ENCODE data around the gene BFSP2.

The BFSP2 gene

GRCh38 chr3:133464573-133464972 is 64.7 kb downstream of the BFSP2 start:
- H3K27me3 ChIP-seq = no peaks in the 10 kb centered on the region
- TF ChIP-seq CTCF (IDR thresholded peaks at IDR 0.05) = no peak
- no peaks in the 10 kb centered on the region for H3K36me3 ChIP-seq
- H3K4me1 ChIP-seq (ENCODE audit: control insufficient read depth in 1 of 2, insufficient read depth in 1 of 2, low read depth in 1 of 2, low read length in 1 of 2) = no peaks in the 10 kb centered on the region
- H3K27ac ChIP-seq = no peak overlapping the region
- H3K4me3 ChIP-seq (ENCODE audit: low read depth in 1 of 2, low read length in 1 of 2) = no peak overlapping the region
- no peaks in the 10 kb centered on the region for H3K9me3 ChIP-seq

GRCh38 chr3:133466531-133467386 is 66.9 kb downstream of the BFSP2 start:
- TF ChIP-seq CTCF (IDR thresholded peaks at IDR 0.05) = no peak
- no peaks in the 10 kb centered on the region for H3K4me1 ChIP-seq (ENCODE audit: control insufficient read depth in 1 of 2, insufficient read depth in 1 of 2, low read depth in 1 of 2, low read length in 1 of 2)
- H3K9me3 ChIP-seq = no peaks in the 10 kb centered on the region
- peaks cover under 1% of the 10 kb centered on the region for H3K27me3 ChIP-seq
- no peak overlapping the region for H3K27ac ChIP-seq
- no peak overlapping the region for H3K4me3 ChIP-seq (ENCODE audit: low read depth in 1 of 2, low read length in 1 of 2)
- H3K36me3 ChIP-seq = no peaks in the 10 kb centered on the region

- no peaks in the 10 kb centered on the region for H3K9me3 ChIP-seq
- TF ChIP-seq CTCF (IDR thresholded peaks at IDR 0.05) = no peak
- peaks cover 7% of the 10 kb centered on the region for H3K27me3 ChIP-seq
- H3K36me3 ChIP-seq = no peaks in the 10 kb centered on the region
- no peak overlapping the region for H3K27ac ChIP-seq
- H3K4me1 ChIP-seq (ENCODE audit: control insufficient read depth in 1 of 2, insufficient read depth in 1 of 2, low read depth in 1 of 2, low read length in 1 of 2) = no peaks in the 10 kb centered on the region
- no peak overlapping the region for H3K4me3 ChIP-seq (ENCODE audit: low read depth in 1 of 2, low read length in 1 of 2)
These were observed 67.9 kb downstream of the BFSP2 start for GRCh38 chr3:133467780-133468179.

GRCh38 chr3:133468251-133468721 is 68.4 kb downstream of the BFSP2 start:
- no peak for TF ChIP-seq CTCF (IDR thresholded peaks at IDR 0.05)
- Histone ChIP-seq H3K9me3 (no peaks in the 10 kb centered on the region), H3K4me3 (ENCODE audit: low read depth in 1 of 2, low read length in 1 of 2) (no peak overlapping the region), H3K36me3 (no peaks in the 10 kb centered on the region), H3K4me1 (ENCODE audit: control insufficient read depth in 1 of 2, insufficient read depth in 1 of 2, low read depth in 1 of 2, low read length in 1 of 2) (no peaks in the 10 kb centered on the region), H3K27ac (no peak overlapping the region), H3K27me3 (peaks cover 7% of the 10 kb centered on the region)

GRCh38 chr3:133469140-133469731 is 69.4 kb downstream of the BFSP2 start:
- Histone ChIP-seq H3K9me3 (no peaks in the 10 kb centered on the region), H3K27me3 (peaks cover 7% of the 10 kb centered on the region), H3K36me3 (no peaks in the 10 kb centered on the region), H3K4me1 (ENCODE audit: control insufficient read depth in 1 of 2, insufficient read depth in 1 of 2, low read depth in 1 of 2, low read length in 1 of 2) (peaks cover 0 to under 1% of the 10 kb centered on the region in 2 experiments), H3K27ac (no peak overlapping the region), H3K4me3 (ENCODE audit: low read depth in 1 of 2, low read length in 1 of 2) (no peak overlapping the region)
- no peak for TF ChIP-seq CTCF (IDR thresholded peaks at IDR 0.05)

Measured in neutrophil (primary cell).